Effector memory CD4-positive, alpha-beta T cell (primary cell): ENCODE measurements around the gene SV2B.

Experiments
- DNase-seq, 3 donors: peaks; one replicate each; pipeline ENCODE4 v3.0.0-alpha.2; 2020
- H3K27ac ChIP-seq: 2 replicates; pipeline ENCODE4 v1.7.0; 2013; ENCODE audit warnings: mild to moderate bottlenecking, low read length, moderate library complexity; ENCODE audit not compliant: insufficient read depth, poor library complexity, severe bottlenecking
- H3K27me3 ChIP-seq: replicated peaks from 2 replicates; pipeline ENCODE4 v1.7.0; 2013; ENCODE audit warnings: mild to moderate bottlenecking, low read length; ENCODE audit not compliant: insufficient read depth, control insufficient read depth, poor library complexity, severe bottlenecking
- H3K36me3 ChIP-seq: 2 replicates; pipeline ENCODE4 v1.7.0; 2013; ENCODE audit warnings: mild to moderate bottlenecking, low read length, moderate library complexity; ENCODE audit not compliant: control insufficient read depth, insufficient read depth
- H3K4me1 ChIP-seq: 2 replicates; pipeline ENCODE4 v1.7.0; 2013; ENCODE audit warnings: low read length, mild to moderate bottlenecking; ENCODE audit not compliant: control insufficient read depth, insufficient read depth, poor library complexity, severe bottlenecking
- H3K4me3 ChIP-seq: 2 replicates; pipeline ENCODE4 v1.7.0; 2013; ENCODE audit warnings: low read length, low read depth, mild to moderate bottlenecking; ENCODE audit not compliant: insufficient read depth, poor library complexity, severe bottlenecking
- H3K9me3 ChIP-seq: 2 replicates; pipeline ENCODE4 v1.7.0; 2013; ENCODE audit warnings: mild to moderate bottlenecking, low read length, moderate library complexity; ENCODE audit not compliant: control insufficient read depth

Gene SV2B

GRCh38 chr15:91271565-91272153, 171.6 kb downstream of the SV2B start:
- H3K4me1 ChIP-seq: no peaks in the 10 kb centered on the region
- no peak overlapping the region for H3K4me3 ChIP-seq
- H3K27ac ChIP-seq: no peak overlapping the region
- H3K9me3 ChIP-seq: no peaks in the 10 kb centered on the region
- no peaks in the 10 kb centered on the region for H3K36me3 ChIP-seq
- no peaks in the 10 kb centered on the region for H3K27me3 ChIP-seq
- peak; percentile 15 to 33 (median 20) for DNase-seq

DNA sequence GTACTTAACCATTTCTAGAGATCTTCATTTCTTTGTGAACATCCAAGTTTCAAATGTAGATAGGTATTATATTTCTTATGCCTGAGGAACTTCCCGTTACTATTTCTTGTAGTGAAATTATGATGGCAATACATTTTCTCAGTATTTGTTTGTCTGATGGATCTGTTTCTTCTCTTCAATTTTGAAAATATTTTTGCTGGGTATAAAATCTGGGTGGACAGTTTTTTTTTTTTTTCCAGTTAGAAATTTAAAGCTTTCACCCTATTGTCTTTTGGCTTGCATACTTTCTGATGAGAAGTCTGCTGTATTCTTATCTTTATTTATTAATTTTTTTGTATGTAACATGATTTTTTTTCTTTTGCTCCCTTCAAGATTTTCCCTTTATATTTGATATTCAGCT, 175.8 kb downstream of the SV2B start:
- H3K36me3 ChIP-seq: no peaks in the 10 kb centered on the region
- H3K27ac ChIP-seq: no peak overlapping the region
- H3K9me3 ChIP-seq: no peaks in the 10 kb centered on the region
- DNase-seq: no peak
- H3K4me1 ChIP-seq: no peaks in the 10 kb centered on the region
- H3K27me3 ChIP-seq: no peaks in the 10 kb centered on the region
- no peak overlapping the region for H3K4me3 ChIP-seq

DNA sequence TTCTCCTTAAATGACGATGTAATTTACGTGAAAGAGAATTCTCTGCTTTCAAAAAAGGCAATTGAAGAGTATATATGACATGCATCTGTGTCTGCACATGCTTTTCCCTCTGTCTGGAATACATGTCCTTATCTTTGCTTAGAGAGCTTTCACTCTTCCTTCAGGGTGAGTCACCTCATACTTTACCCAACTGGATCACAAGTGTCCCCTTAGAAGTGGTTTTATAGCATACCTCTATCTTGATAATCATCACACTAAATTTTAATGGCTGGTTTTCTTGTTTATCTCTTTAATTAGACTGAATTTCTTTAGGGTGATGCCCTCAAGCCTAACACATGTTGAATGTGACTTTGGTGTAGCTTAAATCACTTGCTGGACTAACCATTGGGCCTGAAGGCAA, 178.9 kb downstream of the SV2B start:
- H3K4me1 ChIP-seq: no peaks in the 10 kb centered on the region
- no peak overlapping the region for H3K27ac ChIP-seq
- H3K4me3 ChIP-seq: no peak overlapping the region
- H3K9me3 ChIP-seq: no peaks in the 10 kb centered on the region
- no peak for DNase-seq
- no peaks in the 10 kb centered on the region for H3K36me3 ChIP-seq
- no peaks in the 10 kb centered on the region for H3K27me3 ChIP-seq

DNA sequence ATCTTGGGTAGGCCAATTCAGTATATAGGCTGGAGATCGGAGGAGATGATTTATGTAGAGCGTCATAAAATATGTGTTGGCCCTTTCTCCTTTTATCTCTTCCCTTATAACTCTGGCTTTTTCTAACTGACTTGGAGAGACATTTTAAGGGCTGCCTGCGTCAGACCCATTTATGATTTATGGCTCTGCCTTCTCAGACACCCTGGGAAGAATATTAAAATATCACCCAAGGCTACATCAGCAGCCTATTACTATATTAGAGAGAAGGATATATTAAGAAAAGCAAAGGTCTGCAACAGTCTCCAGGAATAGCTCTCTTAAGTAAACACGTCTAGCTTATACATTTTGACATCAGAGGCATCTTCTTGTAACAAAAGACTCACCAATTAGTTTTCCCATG, 179.4 kb downstream of the SV2B start:
- no peak overlapping the region for H3K27ac ChIP-seq

GRCh38 chr15:91281947-91282346, 181.9 kb downstream of the SV2B start:
- no peak for DNase-seq

More for the DNA sequence above, 179.4 kb downstream of the SV2B start:
- H3K4me3 ChIP-seq: no peak overlapping the region
- H3K4me1 ChIP-seq: no peaks in the 10 kb centered on the region
- DNase-seq: no peak
- no peaks in the 10 kb centered on the region for H3K9me3 ChIP-seq
- no peaks in the 10 kb centered on the region for H3K27me3 ChIP-seq
- no peaks in the 10 kb centered on the region for H3K36me3 ChIP-seq

GRCh38 chr15:91282486-91282885, 182.4 kb downstream of the SV2B start:
- no peak overlapping the region for H3K4me3 ChIP-seq
- no peaks in the 10 kb centered on the region for H3K9me3 ChIP-seq
- DNase-seq: no peak
- no peak overlapping the region for H3K27ac ChIP-seq
- no peaks in the 10 kb centered on the region for H3K4me1 ChIP-seq
- no peaks in the 10 kb centered on the region for H3K27me3 ChIP-seq
- no peaks in the 10 kb centered on the region for H3K36me3 ChIP-seq

More at GRCh38 chr15:91281947-91282346, 181.9 kb downstream of the SV2B start:
- H3K27me3 ChIP-seq: no peaks in the 10 kb centered on the region
- H3K4me3 ChIP-seq: no peak overlapping the region
- H3K9me3 ChIP-seq: no peaks in the 10 kb centered on the region
- no peak overlapping the region for H3K27ac ChIP-seq
- H3K36me3 ChIP-seq: no peaks in the 10 kb centered on the region
- H3K4me1 ChIP-seq: no peaks in the 10 kb centered on the region

GRCh38 chr15:91283155-91283554, 183.1 kb downstream of the SV2B start:
- no peak overlapping the region for H3K27ac ChIP-seq
- no peaks in the 10 kb centered on the region for H3K27me3 ChIP-seq
- no peak for DNase-seq
- no peaks in the 10 kb centered on the region for H3K36me3 ChIP-seq
- H3K4me3 ChIP-seq: no peak overlapping the region
- no peaks in the 10 kb centered on the region for H3K4me1 ChIP-seq
- H3K9me3 ChIP-seq: no peaks in the 10 kb centered on the region

DNA sequence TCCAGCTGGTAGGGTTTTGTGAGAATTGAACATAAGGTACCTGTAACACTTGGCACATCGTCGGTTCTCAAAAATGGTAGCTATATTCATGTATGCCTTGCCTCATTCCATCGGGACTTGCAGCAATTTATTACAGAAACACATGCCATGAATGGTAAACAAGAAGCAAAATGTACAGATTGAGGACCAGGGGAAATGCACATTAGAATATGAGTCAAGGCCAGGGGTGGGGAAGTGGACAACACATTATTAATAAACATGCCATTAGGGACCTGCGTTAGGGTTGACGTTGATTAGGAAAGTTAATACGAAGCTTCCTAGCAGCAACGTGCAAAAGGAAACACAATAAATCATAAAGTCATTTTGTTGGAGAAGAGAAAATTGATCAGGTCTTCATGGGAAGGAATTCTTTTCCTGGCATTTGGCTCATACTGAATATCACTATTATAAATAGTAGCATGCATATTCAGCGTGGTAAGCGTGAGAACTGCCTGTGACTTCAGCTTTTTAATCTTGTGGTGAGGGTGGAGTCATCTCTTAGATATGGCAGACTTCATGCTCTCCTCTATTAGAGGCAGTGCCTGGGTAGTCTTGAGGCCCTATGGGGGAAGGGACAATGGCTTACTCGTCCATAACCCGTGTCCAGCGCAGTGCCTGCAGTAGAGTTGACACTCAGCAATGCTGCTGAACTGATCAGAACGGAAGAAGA, 184.9 kb downstream of the SV2B start:
- Histone ChIP-seq H3K27ac (no peak overlapping the region), H3K4me3 (no peak overlapping the region), H3K9me3 (no peaks in the 10 kb centered on the region), H3K27me3 (no peaks in the 10 kb centered on the region), H3K4me1 (no peaks in the 10 kb centered on the region), H3K36me3 (no peaks in the 10 kb centered on the region)
- DNase-seq: no peak

DNA sequence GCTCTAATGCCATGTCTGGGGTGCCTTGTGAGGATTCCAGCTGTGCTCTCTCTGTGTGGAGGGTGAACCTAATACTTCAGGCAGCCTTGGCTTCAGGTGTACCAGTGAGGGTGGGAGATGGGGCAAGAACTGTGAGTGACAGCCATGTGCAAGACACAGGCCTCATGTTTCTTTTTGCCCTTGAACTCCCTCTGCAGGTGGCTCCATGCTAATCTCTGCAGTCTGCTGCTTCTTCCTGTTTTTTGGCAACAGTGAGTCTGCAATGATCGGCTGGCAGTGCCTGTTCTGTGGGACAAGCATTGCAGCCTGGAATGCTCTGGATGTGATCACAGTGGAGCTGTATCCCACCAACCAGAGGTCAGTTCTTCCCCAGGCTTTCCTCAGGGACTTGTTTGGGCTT, 189.3 kb downstream of the SV2B start:
- H3K27me3 ChIP-seq: no peaks in the 10 kb centered on the region
- no peak overlapping the region for H3K4me3 ChIP-seq
- no peaks in the 10 kb centered on the region for H3K9me3 ChIP-seq
- H3K4me1 ChIP-seq: no peaks in the 10 kb centered on the region
- no peak for DNase-seq
- H3K36me3 ChIP-seq: no peaks in the 10 kb centered on the region
- no peak overlapping the region for H3K27ac ChIP-seq

DNA sequence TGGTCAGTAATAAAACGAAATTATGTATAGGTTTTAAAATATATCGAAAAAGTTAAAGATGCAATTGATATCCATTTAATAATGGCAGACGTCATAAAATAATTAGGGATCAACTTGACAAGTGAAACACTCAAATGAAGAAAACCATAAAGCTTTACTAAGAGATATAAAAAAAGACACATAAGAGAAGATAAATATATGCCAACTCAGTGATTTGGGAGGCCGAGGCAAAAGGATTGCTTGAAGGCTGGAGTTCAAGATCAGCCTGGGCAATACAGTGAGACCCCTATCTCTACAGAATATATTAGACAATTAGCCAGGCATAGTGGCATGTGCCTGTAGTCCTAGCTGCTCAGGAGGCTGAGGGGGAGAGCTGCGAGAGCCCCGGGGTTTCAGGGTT, 190.5 kb downstream of the SV2B start:
- Histone ChIP-seq H3K4me3 (no peak overlapping the region), H3K36me3 (no peaks in the 10 kb centered on the region), H3K27ac (no peak overlapping the region), H3K27me3 (no peaks in the 10 kb centered on the region), H3K4me1 (no peaks in the 10 kb centered on the region), H3K9me3 (no peaks in the 10 kb centered on the region)
- DNase-seq: no peak
